Measurements from ENCODE around the gene NR3C2.

- no peak for TF ChIP-seq FOS (IDR thresholded peaks at IDR 0.05; ENCODE audit: low read depth, low read length)
- no peak for TF ChIP-seq RAD21 (IDR thresholded peaks at IDR 0.05; ENCODE audit: low read length)
- no peak for TF ChIP-seq BHLHE40 (IDR thresholded peaks at IDR 0.05; ENCODE audit: low read depth, low read length)
- no peak for TF ChIP-seq MXI1 (IDR thresholded peaks at IDR 0.05; ENCODE audit: borderline replicate concordance, low read depth, low read length)
- no peak for TF ChIP-seq RCOR1 (IDR thresholded peaks at IDR 0.05; ENCODE audit: insufficient replicate concordance, low read length)
- no peak for TF ChIP-seq POLR2A (IDR thresholded peaks at IDR 0.05; ENCODE audit: low read depth, low read length)
- TF ChIP-seq, protein P1, sequence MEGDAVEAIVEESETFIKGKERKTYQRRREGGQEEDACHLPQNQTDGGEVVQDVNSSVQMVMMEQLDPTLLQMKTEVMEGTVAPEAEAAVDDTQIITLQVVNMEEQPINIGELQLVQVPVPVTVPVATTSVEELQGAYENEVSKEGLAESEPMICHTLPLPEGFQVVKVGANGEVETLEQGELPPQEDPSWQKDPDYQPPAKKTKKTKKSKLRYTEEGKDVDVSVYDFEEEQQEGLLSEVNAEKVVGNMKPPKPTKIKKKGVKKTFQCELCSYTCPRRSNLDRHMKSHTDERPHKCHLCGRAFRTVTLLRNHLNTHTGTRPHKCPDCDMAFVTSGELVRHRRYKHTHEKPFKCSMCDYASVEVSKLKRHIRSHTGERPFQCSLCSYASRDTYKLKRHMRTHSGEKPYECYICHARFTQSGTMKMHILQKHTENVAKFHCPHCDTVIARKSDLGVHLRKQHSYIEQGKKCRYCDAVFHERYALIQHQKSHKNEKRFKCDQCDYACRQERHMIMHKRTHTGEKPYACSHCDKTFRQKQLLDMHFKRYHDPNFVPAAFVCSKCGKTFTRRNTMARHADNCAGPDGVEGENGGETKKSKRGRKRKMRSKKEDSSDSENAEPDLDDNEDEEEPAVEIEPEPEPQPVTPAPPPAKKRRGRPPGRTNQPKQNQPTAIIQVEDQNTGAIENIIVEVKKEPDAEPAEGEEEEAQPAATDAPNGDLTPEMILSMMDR (conservative IDR thresholded peaks at IDR 0.05; ENCODE audit: low read depth, low read length) = no peak
- no peak for TF ChIP-seq MAZ (IDR thresholded peaks at IDR 0.05; ENCODE audit: borderline replicate concordance, low read depth, low read length)
- no peak for TF ChIP-seq MAFK (IDR thresholded peaks at IDR 0.05; ENCODE audit: low read depth, low read length)
- TF ChIP-seq, protein P2, sequence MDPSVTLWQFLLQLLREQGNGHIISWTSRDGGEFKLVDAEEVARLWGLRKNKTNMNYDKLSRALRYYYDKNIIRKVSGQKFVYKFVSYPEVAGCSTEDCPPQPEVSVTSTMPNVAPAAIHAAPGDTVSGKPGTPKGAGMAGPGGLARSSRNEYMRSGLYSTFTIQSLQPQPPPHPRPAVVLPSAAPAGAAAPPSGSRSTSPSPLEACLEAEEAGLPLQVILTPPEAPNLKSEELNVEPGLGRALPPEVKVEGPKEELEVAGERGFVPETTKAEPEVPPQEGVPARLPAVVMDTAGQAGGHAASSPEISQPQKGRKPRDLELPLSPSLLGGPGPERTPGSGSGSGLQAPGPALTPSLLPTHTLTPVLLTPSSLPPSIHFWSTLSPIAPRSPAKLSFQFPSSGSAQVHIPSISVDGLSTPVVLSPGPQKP (IDR thresholded peaks at IDR 0.05; ENCODE audit: borderline replicate concordance, low read depth, low read length) = no peak
- no peak for TF ChIP-seq CEBPB (IDR thresholded peaks at IDR 0.05; ENCODE audit: low read depth, low read length)
- TF ChIP-seq USF2 (IDR thresholded peaks at IDR 0.05; ENCODE audit: low read depth, low read length) = no peak
- TF ChIP-seq NFE2L2 (IDR thresholded peaks at IDR 0.05; ENCODE audit: low read depth, low read length) = no peak
- no peak for TF ChIP-seq RFX5 (IDR thresholded peaks at IDR 0.05; ENCODE audit: low read depth, low read length)
Measured at GRCh38 chr4:148366251-148366650, 76.0 kb downstream of the NR3C2 start.

Data from IMR-90 (cell line).